ENCODE data around the gene NTF3. TPM values are rescaled to one million over a fixed set of nuclear protein-coding genes. Genes with fewer than 3 reads are reported as not detected.

The NTF3 gene
- polyA plus RNA-seq, 1 of the 3 experiments (the other 2 are of a cell fraction), result not detected

- TF ChIP-seq FOXM1 (IDR thresholded peaks at IDR 0.05; ENCODE audit: low read depth) (no peak), RCOR1 (IDR thresholded peaks at IDR 0.05; ENCODE audit: low read length) (no peak)
These were observed 2.1 kb downstream of the NTF3 start (continued) for GRCh38 chr12:5433845-5434646.

- Histone ChIP-seq H2AFZ (ENCODE audit: low read depth) (no peak overlapping the region), H4K20me1 (ENCODE audit: insufficient read depth) (no peaks in the 10 kb centered on the region), H3K4me3 (ENCODE audit: low read depth in 2 of 2, low read length in 1 of 2) (no peak overlapping the region), H3K27me3 (ENCODE audit: insufficient read depth) (peaks cover 93% of the 10 kb centered on the region), H3K36me3 (replicated peaks in 1 of 2; ENCODE audit: control insufficient read depth in 1 of 2, insufficient read depth in 2 of 2, low read length in 1 of 2) (no peaks in the 10 kb centered on the region), H3K9me3 (no peaks in the 10 kb centered on the region), H3K9ac (no peak overlapping the region), H3F3A (replicated peaks; ENCODE audit: insufficient read depth) (no peaks in the 10 kb centered on the region), H3K4me1 (ENCODE audit: control insufficient read depth in 1 of 2, insufficient read depth in 2 of 2, low read depth in 1 of 2, low read length in 1 of 2) (peaks cover 0 to 3% of the 10 kb centered on the region in 2 experiments; a peak in 1 of 4 replicates), H3K4me2 (no peak overlapping the region), H3K27ac (ENCODE audit: low read depth in 2 of 2, low read length in 1 of 2) (no peak overlapping the region), H3K79me2 (ENCODE audit: insufficient read depth) (no peaks in the 10 kb centered on the region), H3K9me2 (no peaks in the 10 kb centered on the region)
- TF ChIP-seq MEF2A (IDR thresholded peaks at IDR 0.05; ENCODE audit: borderline replicate concordance, low read depth) (no peak), FOSL2 (IDR thresholded peaks at IDR 0.05; ENCODE audit: borderline replicate concordance, low read depth) (no peak), POLR2AphosphoS5 (IDR thresholded peaks at IDR 0.05; ENCODE audit: low read depth, low read length) (no peak), CHD2 (IDR thresholded peaks at IDR 0.05; ENCODE audit: low read length, partially characterized antibody) (no peak), ZBTB33 (IDR thresholded peaks at IDR 0.05; ENCODE audit: borderline replicate concordance, low read depth) (no peak), RCOR1 (IDR thresholded peaks at IDR 0.05; ENCODE audit: low read length) (no peak), ELF1 (IDR thresholded peaks at IDR 0.05) (no peak), USF2 (IDR thresholded peaks at IDR 0.05; ENCODE audit: borderline replicate concordance, low read depth, low read length) (no peak), SMC3 (IDR thresholded peaks at IDR 0.05; ENCODE audit: low read depth, low read length) (no peak)
- WGBS (ENCODE audit: low lambda C conversion rate), result 1% methylated on average over 6 of the region's 6 CpGs
- ChIA-PET CTCF (interaction anchor here (0.5 to 2.0 kb wide), 4 partner anchors 7 to 396 kb away, joined by 3 to 7 read pairs (median 5); no protein-coding TSS in a partner anchor), POLR2A (no interaction called here)
- DNase-seq, result no peak
These were observed 3.0 kb downstream of the NTF3 start for GRCh38 chr12:5434647-5435560.
